HL-60/S4 (cell line): Measurements from ENCODE around the gene XIAP.

ENCODE experiments used
- in situ Hi-C: fragments of 300-500 bp; cut with MboI; formaldehyde crosslinking; loops from 2 replicates; pipeline ENCODE4 v1.14.3; 2022; ENCODE audit warnings: low sequenced_read_pairs

XIAP gene

GRCh38 chrX:123949846-123950245, 90.0 kb downstream of the XIAP start:
- in situ Hi-C loops = loop anchor here (25.0 kb wide), 1 partner anchor 113 kb away; no protein-coding TSS in a partner anchor

- in situ Hi-C loops = loop anchor here (25.0 kb wide), 1 partner anchor 122 kb away; no protein-coding TSS in a partner anchor
Observed at GRCh38 chrX:123959281-123960063, 99.6 kb downstream of the XIAP start.

GRCh38 chrX:123960956-123961267, 101.1 kb downstream of the XIAP start:
- in situ Hi-C loops = loop anchor here (25.0 kb wide), 1 partner anchor 124 kb away; no protein-coding TSS in a partner anchor

- in situ Hi-C loops = loop anchor here (25.0 kb wide), 1 partner anchor 124 kb away; no protein-coding TSS in a partner anchor
Observed at GRCh38 chrX:123961268-123962005, 101.6 kb downstream of the XIAP start, which contains the start of gene STAG2. Gene STAG2, plus strand, starts transcription at chrX:123961706. Its CDS starts 60,922 bp downstream, at chrX:124022628.

- in situ Hi-C loops = loop anchor here (25.0 kb wide), 1 partner anchor 125 kb away; no protein-coding TSS in a partner anchor
Observed at GRCh38 chrX:123962006-123962467, 102.2 kb downstream of the XIAP start.

GRCh38 chrX:123962794-123963373, 103.0 kb downstream of the XIAP start:
- in situ Hi-C loops = loop anchor here (25.0 kb wide), 1 partner anchor 126 kb away; no protein-coding TSS in a partner anchor
